ENCODE measurements around the gene TRMT44. TPM values are rescaled to one million over a fixed set of nuclear protein-coding genes. Genes with fewer than 3 reads are reported as not detected.

TRMT44 gene
- total and polyA plus RNA-seq, 2 of the 4 experiments (the other 2 are of a cell fraction) = 7.3 to 8.1 TPM

DNA sequence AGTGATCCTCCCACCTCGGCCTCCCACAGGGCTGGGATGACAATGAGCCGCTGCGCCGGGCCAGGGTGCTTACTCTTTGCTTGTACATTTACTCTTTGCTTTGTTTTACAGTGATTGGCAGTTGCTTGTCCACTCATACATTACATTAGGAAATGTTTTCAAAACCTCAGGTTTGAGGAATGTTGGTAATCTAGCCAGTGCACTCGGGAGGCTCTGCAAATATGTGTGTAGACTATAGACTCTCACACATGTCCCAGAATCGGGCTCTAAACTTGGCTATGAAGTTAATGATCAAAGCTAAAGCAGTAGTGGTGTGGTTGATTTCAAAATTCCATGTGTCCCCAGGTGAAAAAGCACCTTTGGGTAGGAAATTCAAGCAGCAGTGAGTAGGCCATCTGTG is 20.5 kb downstream of the TRMT44 start:
- no peak for DNase-seq
- H3K4ac ChIP-seq (ENCODE audit: low read depth, low read length) = no peak overlapping the region
- H2BK5ac ChIP-seq (ENCODE audit: low read depth, low read length, poor library complexity, severe bottlenecking) = no peak overlapping the region
- CTCF ChIA-PET = interaction anchor here (0.6 kb wide), 1 partner anchor 46 kb away, joined by 3 read pairs; no protein-coding TSS in a partner anchor
- H4K20me1 ChIP-seq (ENCODE audit: insufficient read depth, low read length) = peaks cover 7% of the 10 kb centered on the region
- no peak overlapping the region for H3K27ac ChIP-seq (ENCODE audit: insufficient read depth, low read length)
- no peak overlapping the region for H2BK20ac ChIP-seq (ENCODE audit: low read depth, low read length)
- no peaks in the 10 kb centered on the region for H3K9me1 ChIP-seq (ENCODE audit: insufficient read depth, low read length)
- H4K8ac ChIP-seq (ENCODE audit: low read depth in 2 of 2, low read length in 2 of 2) = no peak overlapping the region
- H2AFZ ChIP-seq (replicated peaks; ENCODE audit: low read length, poor library complexity) = no peak overlapping the region
- H3K27me3 ChIP-seq (ENCODE audit: control insufficient read depth, insufficient read depth, low read length) = no peaks in the 10 kb centered on the region
- H3K18ac ChIP-seq (ENCODE audit: low read depth, low read length) = no peak overlapping the region
- no peak overlapping the region for H3K56ac ChIP-seq (ENCODE audit: extremely low read depth, insufficient read depth, low read length)
- intact Hi-C loops (cut with micrococcal nuclease) (no loop called here), dilution Hi-C loops (cut with HindIII; ENCODE audit: low sequenced_read_pairs, unreplicated experiment) (no loop called here), in situ Hi-C loops (cut with MboI; ENCODE audit: low sequenced_read_pairs) (loop anchor here (5.0 kb wide), 1 partner anchor 131 kb away; the partner anchor contains the start of gene CPZ)
- no TSS peak for BruUV-seq (replicated peaks)
- no peaks in the 10 kb centered on the region for H3K4me1 ChIP-seq (ENCODE audit: control insufficient read depth, insufficient read depth, low read length)
- no peak overlapping the region for H3K9ac ChIP-seq (ENCODE audit: low read depth, low read length)
- H3K9me3 ChIP-seq (ENCODE audit: control insufficient read depth, insufficient read depth, low read length) = no peaks in the 10 kb centered on the region
- no peak for TF ChIP-seq CEBPB (IDR thresholded peaks at IDR 0.05; ENCODE audit: low read depth, low read length)
- TF ChIP-seq POLR2A (IDR thresholded peaks at IDR 0.05; ENCODE audit: low read depth, low read length) = no peak
- TF ChIP-seq, protein P1, sequence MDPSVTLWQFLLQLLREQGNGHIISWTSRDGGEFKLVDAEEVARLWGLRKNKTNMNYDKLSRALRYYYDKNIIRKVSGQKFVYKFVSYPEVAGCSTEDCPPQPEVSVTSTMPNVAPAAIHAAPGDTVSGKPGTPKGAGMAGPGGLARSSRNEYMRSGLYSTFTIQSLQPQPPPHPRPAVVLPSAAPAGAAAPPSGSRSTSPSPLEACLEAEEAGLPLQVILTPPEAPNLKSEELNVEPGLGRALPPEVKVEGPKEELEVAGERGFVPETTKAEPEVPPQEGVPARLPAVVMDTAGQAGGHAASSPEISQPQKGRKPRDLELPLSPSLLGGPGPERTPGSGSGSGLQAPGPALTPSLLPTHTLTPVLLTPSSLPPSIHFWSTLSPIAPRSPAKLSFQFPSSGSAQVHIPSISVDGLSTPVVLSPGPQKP (IDR thresholded peaks at IDR 0.05; ENCODE audit: borderline replicate concordance, low read depth, low read length) = no peak
- no peak overlapping the region for H3K23ac ChIP-seq (ENCODE audit: low read depth, low read length)
- no peak overlapping the region for H2AK5ac ChIP-seq (ENCODE audit: low read depth, low read length)
- no peak overlapping the region for H2BK15ac ChIP-seq (ENCODE audit: low read depth, low read length)
- POLR2A ChIA-PET (ENCODE audit: unreplicated experiment) = no interaction called here
- H3K4me2 ChIP-seq (ENCODE audit: low read depth, low read length) = no peak overlapping the region
- ATAC-seq (ENCODE audit: low read depth) = no peak
- peaks cover 35% of the 10 kb centered on the region for H3K36me3 ChIP-seq (ENCODE audit: control insufficient read depth, insufficient read depth, low read length)
- no peak overlapping the region for H2BK120ac ChIP-seq (ENCODE audit: low read depth, low read length)
- no peak overlapping the region for H2AK9ac ChIP-seq (replicated peaks; ENCODE audit: low read depth, low read length, poor library complexity)
- H3K14ac ChIP-seq (replicated peaks; ENCODE audit: low read depth, low read length) = no peak overlapping the region
- H4K91ac ChIP-seq (ENCODE audit: insufficient read depth, low read depth, low read length) = no peak overlapping the region
- no peak overlapping the region for H4K5ac ChIP-seq (ENCODE audit: low read depth, low read length)
- 0 out of 4 replicates have a peak, but pooled peaks cover 2 to 3% of the 10 kb centered on the region in 2 experiments for H3K79me1 ChIP-seq (ENCODE audit: low read depth in 1 of 2, low read length in 2 of 2)
- H3K4me3 ChIP-seq (ENCODE audit: insufficient read depth, low read depth, low read length) = no peak overlapping the region
- 67% methylated on average over 1 of the region's 6 CpGs; no CpG with 5 or more reads in 1 of the 2 experiments for WGBS, 2 experiments (ENCODE audit: extremely low coverage in 2 of 2, insufficient read length in 1 of 2)
